Brain pericyte (primary cell): ENCODE measurements around the gene DNAJC30.
"Not testable (repeated sequence)": the region's sequence is repeated elsewhere in the genome, so short reads cannot be mapped to it uniquely, and the experiment has no call there.

Source experiments
- DNase-seq: peaks from one replicate; pipeline ENCODE4 v3.0.0-alpha.2; 2012; ENCODE audit warnings: low read depth, low spot score

DNAJC30 gene

GRCh38 chr7:73683056-73683787 lies at the start of gene DNAJC30, which contains the start of gene BUD23:
DNAJC30 (minus strand) TSS chr7:73683453; CDS start chr7:73683423, 30 bp downstream.
BUD23 (plus strand) TSS chr7:73683597; CDS start chr7:73683626, 29 bp downstream.
- peak; percentile 71 for DNase-seq

DNA sequence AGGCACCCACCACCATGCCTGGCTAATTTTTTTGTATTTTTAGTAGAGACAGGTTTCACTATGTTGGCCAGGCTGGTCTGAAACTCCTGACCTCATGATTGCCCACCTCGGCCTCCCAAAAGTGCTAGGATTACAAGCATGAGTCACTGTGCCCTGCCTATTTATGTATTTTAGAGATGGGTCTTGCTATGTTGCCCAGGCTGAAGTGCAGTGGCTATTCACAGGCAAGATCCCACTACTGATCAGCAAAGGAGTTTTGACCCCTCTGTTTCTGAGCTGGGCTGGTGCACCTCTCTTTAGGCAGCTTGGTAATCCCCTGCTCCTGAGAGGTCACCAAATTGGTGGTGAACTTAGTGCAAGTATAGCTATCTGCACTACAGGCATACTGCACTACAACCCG lies 49.1 kb upstream of the DNAJC30 start:
- DNase-seq, result no peak

DNA sequence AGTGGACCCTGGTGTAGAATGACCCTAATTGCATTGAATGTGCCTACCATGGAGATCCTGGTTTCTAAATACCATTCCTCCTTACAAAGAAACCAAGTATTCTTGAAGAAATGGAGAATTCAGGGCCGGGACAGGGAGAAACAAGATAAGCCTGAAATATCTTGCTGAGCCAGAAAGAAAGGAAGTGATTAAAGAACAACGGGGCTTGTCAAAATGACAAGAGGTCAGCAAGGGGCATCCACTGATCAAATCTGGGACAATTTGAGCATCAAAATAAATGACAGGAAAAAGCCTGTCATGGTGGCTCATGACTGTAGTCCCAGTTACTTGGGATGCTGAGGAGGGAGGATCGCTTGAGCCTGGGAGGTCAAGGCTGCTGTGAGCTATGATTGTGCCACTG lies 47.2 kb upstream of the DNAJC30 start:
- no peak for DNase-seq

GRCh38 chr7:73728551-73728950 lies 45.3 kb upstream of the DNAJC30 start:
- DNase-seq, result no peak

DNA sequence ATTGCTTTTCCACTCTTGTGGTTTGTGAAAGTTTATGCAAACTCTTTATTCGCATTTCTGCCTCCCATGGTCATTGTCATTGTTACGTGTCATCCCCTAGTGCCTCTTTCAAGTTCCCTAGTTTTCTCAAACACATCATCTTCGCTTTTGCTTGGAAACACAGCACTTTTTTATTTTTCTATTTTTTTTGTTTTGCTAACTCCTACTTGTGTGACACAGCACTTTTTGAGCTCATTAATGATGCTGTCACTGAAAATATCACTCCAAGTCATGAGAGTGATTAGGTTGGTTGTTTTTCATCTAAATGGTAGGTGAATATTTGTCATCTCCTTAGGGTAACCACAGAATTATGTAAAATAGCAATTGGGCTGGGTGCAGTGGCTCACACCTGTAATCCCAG lies 44.7 kb upstream of the DNAJC30 start:
- no peak for DNase-seq

DNA sequence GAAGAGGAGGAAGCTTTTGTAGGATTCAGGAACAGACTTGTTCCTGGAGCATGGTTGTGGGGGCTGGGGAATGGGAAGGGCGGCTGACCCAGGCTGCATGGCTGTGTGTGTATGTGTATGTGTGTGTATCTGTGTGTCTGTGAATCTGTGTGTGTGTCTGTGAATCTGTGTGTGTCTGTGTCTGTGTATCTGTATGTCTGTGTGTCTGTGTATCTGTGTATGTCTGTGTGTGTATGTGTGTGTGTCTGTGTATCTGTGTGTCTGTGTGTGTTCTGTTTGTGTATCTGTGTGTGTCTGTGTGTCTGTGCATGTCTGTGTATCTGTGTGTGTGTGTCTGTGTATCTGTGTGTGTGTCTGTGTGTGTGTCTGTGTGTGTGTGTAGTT lies 42.8 kb upstream of the DNAJC30 start:
- no peak for DNase-seq

DNA sequence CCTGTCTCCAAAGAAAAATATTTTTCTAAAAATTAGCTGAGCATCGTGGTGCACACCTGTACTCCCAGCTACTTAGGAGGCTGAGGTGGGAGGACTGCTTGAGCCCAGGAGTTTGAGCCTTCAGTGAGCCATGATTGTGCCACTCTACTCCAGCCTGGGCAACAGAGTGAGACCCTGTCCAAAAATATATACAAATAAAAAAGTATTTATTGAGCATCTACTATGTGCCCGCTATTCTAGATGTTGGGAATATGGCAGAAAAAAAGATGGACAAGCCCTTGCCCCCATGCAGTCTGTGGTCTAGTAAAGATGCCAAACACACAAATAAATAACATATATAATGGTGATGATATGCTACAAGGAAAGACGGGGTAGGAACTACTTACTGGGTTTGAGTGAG lies 40.6 kb upstream of the DNAJC30 start:
- DNase-seq, result no peak

DNA sequence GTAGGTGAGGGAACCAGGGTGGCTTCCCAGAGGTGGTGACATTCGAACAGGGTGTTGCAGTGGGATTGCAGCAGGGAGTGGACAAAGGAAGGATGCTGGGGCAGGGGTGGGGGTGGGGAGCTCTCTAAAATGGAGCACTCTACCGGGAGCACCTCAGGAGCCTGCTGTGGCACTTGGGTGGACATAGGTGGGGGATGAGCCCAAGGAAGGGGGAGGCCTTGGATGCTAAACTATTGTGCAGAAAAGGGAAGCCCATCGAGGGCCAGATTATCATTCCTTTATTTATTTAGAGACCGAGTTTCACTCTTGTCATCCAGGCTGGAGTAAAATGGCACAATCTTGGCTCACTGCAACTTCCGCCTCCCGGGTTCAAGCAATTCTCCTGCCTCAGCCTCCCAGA lies 39.5 kb upstream of the DNAJC30 start:
- DNase-seq, result no peak

- DNase-seq, result not testable (repeated sequence)
Observed at GRCh38 chr7:73722182-73722581, 38.9 kb upstream of the DNAJC30 start.

- DNase-seq, result no peak
Observed at GRCh38 chr7:73721377-73721817, 38.1 kb upstream of the DNAJC30 start.

GRCh38 chr7:73720443-73720842 lies 37.2 kb upstream of the DNAJC30 start:
- not testable (repeated sequence) for DNase-seq

GRCh38 chr7:73719806-73720169 lies 36.5 kb upstream of the DNAJC30 start:
- no peak for DNase-seq

GRCh38 chr7:73718905-73719805 lies 35.9 kb upstream of the DNAJC30 start, which contains the start of gene STX1A:
STX1A (minus strand) TSS chr7:73719669; CDS start chr7:73719631, 38 bp downstream.
- DNase-seq, result no peak

DNA sequence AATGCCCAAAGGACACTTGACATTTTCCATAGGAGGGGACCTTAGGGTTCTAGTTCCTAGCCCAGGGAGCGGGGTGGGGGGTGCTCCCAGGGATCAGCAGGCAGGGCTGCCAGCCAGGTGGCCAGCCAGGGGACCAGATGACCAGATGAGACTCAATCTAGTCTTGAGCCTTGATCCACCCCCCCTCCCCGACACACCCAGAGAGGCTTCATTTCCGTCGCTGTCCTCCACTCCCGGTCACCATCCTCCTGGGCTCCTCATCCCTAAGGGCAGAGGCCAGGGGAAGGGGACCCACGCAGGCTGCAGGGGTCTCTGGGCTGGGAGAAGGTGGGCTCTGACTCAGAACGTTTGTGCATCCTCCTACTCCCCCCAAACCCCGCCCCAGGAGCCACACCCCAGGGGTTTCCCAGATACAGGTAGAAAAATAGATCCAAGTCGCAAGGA lies 35.2 kb upstream of the DNAJC30 start:
- no peak for DNase-seq

GRCh38 chr7:73717991-73718405 lies 34.7 kb upstream of the DNAJC30 start:
- no peak for DNase-seq

GRCh38 chr7:73717025-73717807 lies 34.0 kb upstream of the DNAJC30 start:
- DNase-seq, result no peak

GRCh38 chr7:73716318-73716890 lies 33.2 kb upstream of the DNAJC30 start:
- no peak for DNase-seq

DNA sequence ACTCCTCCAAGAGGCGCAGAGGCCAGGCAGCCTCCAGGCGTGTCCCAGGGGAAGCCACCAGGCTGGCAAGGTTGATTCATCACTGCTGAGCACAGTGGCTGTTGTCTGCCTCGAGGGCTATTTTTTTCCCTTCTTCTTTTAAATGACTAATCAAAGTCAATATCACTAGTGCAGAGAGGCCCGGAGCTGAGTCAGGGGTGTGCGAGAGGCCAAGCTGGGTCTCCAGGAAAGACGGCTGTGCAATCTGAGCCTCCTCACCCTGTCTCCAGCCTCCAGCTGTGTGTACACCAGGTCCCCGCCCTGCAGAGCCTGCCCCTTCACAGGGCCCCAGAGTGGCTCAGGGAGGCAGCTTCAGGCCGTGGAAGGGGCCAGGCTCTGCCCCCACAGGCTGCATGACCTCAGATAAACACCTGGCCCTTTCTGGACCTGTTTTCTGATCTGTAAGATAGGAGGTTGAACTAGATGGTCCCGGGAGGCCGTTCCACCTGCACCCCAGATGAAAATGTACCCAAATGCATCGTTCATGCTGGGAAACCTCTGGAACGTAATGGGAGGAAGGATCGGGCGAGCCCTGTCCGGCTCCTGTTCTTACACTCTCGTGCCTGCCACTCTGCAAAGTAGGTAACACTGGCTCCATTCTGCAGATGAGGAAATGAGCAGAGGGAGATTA lies 32.5 kb upstream of the DNAJC30 start:
- peak; percentile 88 for DNase-seq

- not testable (repeated sequence) for DNase-seq
Observed at GRCh38 chr7:73713319-73713718, 30.1 kb upstream of the DNAJC30 start.

GRCh38 chr7:73712773-73713172 lies 29.5 kb upstream of the DNAJC30 start:
- DNase-seq, result no peak
